ENCODE results near the gene CCNF.

GRCh38 chr16:2464333-2464732 is 35.1 kb downstream of the CCNF start:
- TF ChIP-seq CTCF (IDR thresholded peaks at IDR 0.05), result no peak
- TF ChIP-seq POLR2A (IDR thresholded peaks at IDR 0.05), result no peak

Data from heart left ventricle (tissue), 13 donors.